Measurements from ENCODE around the gene NFIA. TPM values are rescaled to one million over a fixed set of nuclear protein-coding genes. Genes with fewer than 3 reads are reported as not detected.

Gene NFIA
- total RNA-seq, 1 donor from 2014 or later, result 1.5 TPM

DNA sequence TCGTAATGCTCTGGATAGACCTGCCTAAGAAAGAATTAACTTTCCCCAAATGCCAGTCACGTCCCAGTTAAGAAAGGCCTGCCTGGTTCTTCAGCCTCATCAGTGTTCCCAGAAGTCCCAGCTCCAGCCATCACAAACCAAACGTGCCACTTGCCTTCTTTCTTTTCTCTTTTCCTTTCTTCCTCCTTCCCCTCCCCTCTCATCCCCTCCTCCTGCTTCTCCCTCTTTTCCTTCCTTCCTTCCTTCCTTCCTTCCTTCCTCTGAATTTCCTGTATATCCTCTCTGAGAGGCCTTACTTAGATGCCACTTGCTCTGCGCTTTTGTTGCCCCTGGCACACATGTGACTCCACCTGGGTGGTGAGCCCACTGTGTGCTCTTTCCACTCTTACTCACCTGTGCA is 228.2 kb downstream of the NFIA start:
- Mint-ChIP-seq H3K36me3 (ENCODE audit: low read depth) (no peaks in the 10 kb centered on the region), H3K27ac (no peak overlapping the region), H3K4me1 (ENCODE audit: low read depth) (no peaks in the 10 kb centered on the region), H3K4me3 (ENCODE audit: low read depth) (no peak overlapping the region), H3K9me3 (no peaks in the 10 kb centered on the region), H3K27me3 (ENCODE audit: low read depth) (peaks cover 17% of the 10 kb centered on the region)
- no peak for DNase-seq (ENCODE audit: low spot score)
- intact Hi-C loops (cut with micrococcal nuclease), result no loop called here

DNA sequence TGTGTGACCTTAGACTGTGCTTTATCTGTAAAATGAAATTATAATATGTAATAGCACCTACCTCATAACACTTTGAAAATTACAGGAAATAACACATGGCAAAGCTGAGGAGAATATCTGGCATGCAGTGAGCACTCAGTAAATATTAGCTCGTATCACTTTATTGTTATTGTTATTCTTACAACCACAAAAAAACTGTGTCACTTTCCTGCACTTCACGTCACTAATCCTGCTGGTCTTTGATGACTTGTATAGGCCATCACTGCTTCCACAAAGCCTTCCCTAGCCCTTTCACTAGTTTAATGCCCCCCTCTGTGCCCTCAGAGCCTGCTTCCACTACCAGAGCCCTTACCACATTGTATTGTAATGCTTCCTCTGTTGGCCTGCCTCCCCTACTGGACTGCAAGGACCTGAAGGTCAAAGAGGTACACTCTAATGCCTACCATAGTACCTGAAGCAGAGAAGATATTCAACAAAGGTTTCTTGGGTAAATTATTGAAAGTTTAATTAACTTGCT is 231.6 kb downstream of the NFIA start:
- intact Hi-C loops (cut with micrococcal nuclease), result no loop called here
- no peak overlapping the region for H3K27ac Mint-ChIP-seq
- no peaks in the 10 kb centered on the region for H3K36me3 Mint-ChIP-seq (ENCODE audit: low read depth)
- H3K27me3 Mint-ChIP-seq (ENCODE audit: low read depth), result peaks cover 21% of the 10 kb centered on the region
- DNase-seq (ENCODE audit: low spot score), result no peak
- H3K4me3 Mint-ChIP-seq (ENCODE audit: low read depth), result no peak overlapping the region
- H3K4me1 Mint-ChIP-seq (ENCODE audit: low read depth), result peaks cover 5% of the 10 kb centered on the region
- H3K9me3 Mint-ChIP-seq, result no peaks in the 10 kb centered on the region

DNA sequence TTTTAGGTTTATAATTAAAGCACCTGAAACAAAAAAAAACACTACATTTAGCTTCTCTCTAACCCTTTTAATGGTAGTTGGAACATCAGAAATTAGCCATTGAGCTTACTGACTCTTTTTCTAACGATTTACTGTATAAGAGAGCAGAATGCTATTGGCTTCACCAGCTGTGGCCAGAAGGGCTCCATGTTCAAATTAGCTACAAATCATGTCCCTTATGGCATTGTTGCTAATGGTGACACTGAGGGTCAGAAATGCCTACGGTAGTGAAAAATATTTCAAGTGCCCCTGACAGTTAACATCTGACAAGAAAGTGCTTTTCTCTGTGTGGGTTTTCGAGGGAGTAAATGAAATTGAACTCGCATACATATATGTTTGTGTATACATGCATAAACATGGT is 232.7 kb downstream of the NFIA start:
- Mint-ChIP-seq H3K4me3 (ENCODE audit: low read depth) (no peak overlapping the region), H3K36me3 (ENCODE audit: low read depth) (no peaks in the 10 kb centered on the region), H3K27me3 (ENCODE audit: low read depth) (peaks cover 17% of the 10 kb centered on the region), H3K27ac (no peak overlapping the region), H3K4me1 (ENCODE audit: low read depth) (peaks cover 15% of the 10 kb centered on the region), H3K9me3 (no peaks in the 10 kb centered on the region)
- intact Hi-C loops (cut with micrococcal nuclease), result no loop called here
- no peak for DNase-seq (ENCODE audit: low spot score)

DNA sequence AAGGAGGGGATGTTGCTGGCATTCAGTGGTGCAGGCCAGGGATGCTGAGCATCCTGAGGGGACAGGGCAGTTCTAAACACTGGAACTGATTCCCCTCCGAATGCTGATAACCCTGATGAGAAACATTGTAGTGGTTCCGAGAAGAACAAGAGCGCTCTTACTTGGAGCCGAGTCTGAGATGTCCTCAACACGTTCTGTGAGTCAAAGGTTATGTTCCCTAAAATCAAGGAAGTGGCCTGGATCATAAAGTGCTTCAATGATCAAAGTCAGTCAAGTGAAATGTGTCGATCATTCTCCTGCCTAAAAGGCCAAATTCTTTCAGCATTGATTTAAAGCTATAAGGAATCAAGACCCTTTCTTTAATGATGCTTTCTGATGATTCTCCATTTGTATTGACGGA is 234.1 kb downstream of the NFIA start:
- Mint-ChIP-seq H3K36me3 (ENCODE audit: low read depth) (no peaks in the 10 kb centered on the region), H3K27me3 (ENCODE audit: low read depth) (peaks cover 21% of the 10 kb centered on the region), H3K9me3 (no peaks in the 10 kb centered on the region), H3K4me3 (ENCODE audit: low read depth) (no peak overlapping the region), H3K4me1 (ENCODE audit: low read depth) (peaks cover 21% of the 10 kb centered on the region), H3K27ac (no peak overlapping the region)
- DNase-seq (ENCODE audit: low spot score), result no peak
- intact Hi-C loops (cut with micrococcal nuclease), result no loop called here

DNA sequence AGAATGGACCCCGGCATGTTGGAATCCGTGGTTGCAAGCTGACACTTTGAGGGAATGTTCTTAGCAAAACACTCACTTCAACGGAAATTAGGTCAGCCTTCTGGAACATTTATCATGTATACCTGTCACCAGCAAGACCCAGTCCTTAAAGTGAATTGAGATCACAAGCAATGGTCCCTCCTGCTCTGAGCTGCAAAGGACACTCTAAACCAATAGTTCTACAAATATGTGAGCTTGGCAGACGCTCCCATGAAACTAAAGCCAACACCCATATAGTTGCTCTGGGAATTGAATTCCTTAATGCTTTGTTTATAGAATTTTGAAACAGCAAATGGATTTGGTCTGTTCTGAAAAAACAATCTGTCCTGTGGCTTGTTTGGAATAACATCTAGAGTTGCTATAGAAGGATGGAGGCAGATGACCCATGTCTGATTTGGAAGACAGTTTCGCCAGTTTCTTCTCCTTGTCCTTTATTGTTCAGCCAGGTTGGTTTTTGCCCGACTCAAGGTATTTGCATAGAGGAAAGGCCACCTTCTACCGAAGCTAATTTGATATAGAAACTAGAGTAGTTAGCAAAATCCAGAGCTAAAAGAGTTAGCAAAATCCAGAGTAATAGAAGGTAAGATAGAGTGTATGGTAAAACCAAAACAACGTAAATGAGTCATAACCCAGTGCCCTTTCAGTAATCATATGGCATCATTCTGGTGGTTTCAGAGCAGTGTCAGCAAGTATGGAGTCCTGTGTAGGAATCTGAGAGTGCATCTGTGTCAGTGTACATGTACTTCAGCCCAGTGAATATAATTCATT is 236.2 kb downstream of the NFIA start:
- Mint-ChIP-seq H3K4me1 (ENCODE audit: low read depth) (peaks cover 28% of the 10 kb centered on the region), H3K27me3 (ENCODE audit: low read depth) (peaks cover 17% of the 10 kb centered on the region), H3K9me3 (no peaks in the 10 kb centered on the region), H3K4me3 (ENCODE audit: low read depth) (peak overlapping the region; percentile 53), H3K27ac (peak overlapping the region; percentile 88), H3K36me3 (ENCODE audit: low read depth) (no peaks in the 10 kb centered on the region)
- DNase-seq (ENCODE audit: low spot score), result no peak
- intact Hi-C loops (cut with micrococcal nuclease), result loop anchor here (1.0 to 2.0 kb wide), 3 partner anchors 14 to 238 kb away; no protein-coding TSS in a partner anchor

DNA sequence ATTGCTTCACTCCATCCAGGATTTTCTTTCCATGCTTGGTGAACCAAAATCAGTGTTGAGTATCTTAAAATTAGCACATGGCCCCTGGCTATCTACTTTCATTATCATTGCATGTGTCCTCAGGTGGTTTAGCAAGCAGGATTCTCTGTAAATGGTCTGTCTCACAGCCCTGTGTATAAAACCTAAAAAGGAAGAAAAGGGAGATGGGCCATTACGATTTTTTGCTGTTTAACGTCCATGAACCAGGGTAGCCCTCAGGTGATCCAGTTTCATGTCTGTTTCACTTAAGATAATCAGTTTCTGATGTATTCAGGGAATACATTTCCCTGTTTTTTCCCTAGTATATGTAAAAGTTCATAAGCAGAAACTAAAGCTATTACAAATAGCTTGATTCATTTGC is 238.2 kb downstream of the NFIA start:
- intact Hi-C loops (cut with micrococcal nuclease), result no loop called here

DNA sequence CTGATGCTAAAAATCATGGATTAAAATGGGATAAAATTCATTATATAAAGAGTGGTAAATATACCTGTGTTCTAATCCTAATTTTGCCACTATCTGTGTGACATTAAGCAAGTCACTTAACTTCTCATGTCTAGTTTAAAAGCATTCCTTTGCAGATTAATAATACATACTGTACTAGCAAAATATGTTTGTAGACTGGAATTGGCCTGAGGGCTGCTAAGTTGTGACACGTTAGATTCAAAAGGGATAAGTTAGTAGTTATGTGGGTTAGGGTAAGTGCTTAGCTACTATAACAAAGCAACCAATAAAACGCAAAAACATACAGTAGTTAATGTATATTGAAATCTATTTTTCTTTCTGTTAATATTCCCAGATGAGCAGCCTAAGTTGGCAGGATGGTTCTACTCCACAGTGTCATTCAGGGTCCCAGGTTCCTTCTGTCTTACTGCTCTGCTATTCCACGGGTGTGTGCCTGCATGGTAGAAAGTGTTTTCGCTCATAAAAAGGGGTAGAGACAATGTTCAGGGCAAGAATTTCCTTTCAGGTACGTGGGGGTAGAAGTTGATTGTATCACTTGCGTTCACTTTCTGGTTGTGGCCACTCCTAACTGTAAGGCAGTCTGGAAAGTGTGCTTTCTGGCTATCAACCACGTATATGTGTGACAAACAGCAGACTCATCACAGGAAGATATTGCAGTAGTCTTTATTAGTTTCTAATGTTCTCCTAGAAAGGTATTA is 239.8 kb downstream of the NFIA start:
- Mint-ChIP-seq H3K9me3 (no peaks in the 10 kb centered on the region), H3K4me3 (ENCODE audit: low read depth) (no peak overlapping the region), H3K36me3 (ENCODE audit: low read depth) (no peaks in the 10 kb centered on the region), H3K27ac (no peak overlapping the region), H3K4me1 (ENCODE audit: low read depth) (peaks cover 37% of the 10 kb centered on the region), H3K27me3 (ENCODE audit: low read depth) (peaks cover 30% of the 10 kb centered on the region)
- intact Hi-C loops (cut with micrococcal nuclease), result no loop called here
- no peak for DNase-seq (ENCODE audit: low spot score)

More for the DNA sequence above, 238.2 kb downstream of the NFIA start:
- peaks cover 37% of the 10 kb centered on the region for H3K4me1 Mint-ChIP-seq (ENCODE audit: low read depth)
- no peaks in the 10 kb centered on the region for H3K9me3 Mint-ChIP-seq
- no peak for DNase-seq (ENCODE audit: low spot score)
- no peaks in the 10 kb centered on the region for H3K36me3 Mint-ChIP-seq (ENCODE audit: low read depth)
- peaks cover 30% of the 10 kb centered on the region for H3K27me3 Mint-ChIP-seq (ENCODE audit: low read depth)
- no peak overlapping the region for H3K4me3 Mint-ChIP-seq (ENCODE audit: low read depth)
- no peak overlapping the region for H3K27ac Mint-ChIP-seq

DNA sequence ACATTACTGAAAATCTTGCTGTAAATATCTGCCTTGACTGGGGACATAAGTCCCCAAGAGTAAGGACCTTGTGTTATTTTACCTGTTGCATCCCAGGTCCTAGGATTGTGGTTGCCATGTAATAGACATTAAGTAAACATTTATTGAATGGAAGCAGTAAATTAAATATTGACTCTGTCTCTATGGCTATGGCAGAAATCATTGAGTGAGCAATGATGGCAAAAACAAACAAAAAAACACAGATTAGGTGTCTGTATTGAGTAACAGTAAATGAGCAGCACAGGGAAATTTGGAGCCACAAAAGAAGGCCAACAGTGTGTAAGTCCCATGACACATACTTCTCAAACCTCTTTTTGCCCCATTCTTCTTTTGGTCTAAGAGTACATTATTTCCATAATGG is 240.4 kb downstream of the NFIA start:
- peaks cover 32% of the 10 kb centered on the region for H3K27me3 Mint-ChIP-seq (ENCODE audit: low read depth)
- H3K9me3 Mint-ChIP-seq, result no peaks in the 10 kb centered on the region
- intact Hi-C loops (cut with micrococcal nuclease), result loop anchor here (1.0 kb wide), 1 partner anchor 10 kb away; no protein-coding TSS in a partner anchor
- H3K4me1 Mint-ChIP-seq (ENCODE audit: low read depth), result peaks cover 37% of the 10 kb centered on the region
- H3K36me3 Mint-ChIP-seq (ENCODE audit: low read depth), result no peaks in the 10 kb centered on the region
- no peak overlapping the region for H3K4me3 Mint-ChIP-seq (ENCODE audit: low read depth)
- DNase-seq (ENCODE audit: low spot score), result no peak
- H3K27ac Mint-ChIP-seq, result peak overlapping the region; percentile 50

DNA sequence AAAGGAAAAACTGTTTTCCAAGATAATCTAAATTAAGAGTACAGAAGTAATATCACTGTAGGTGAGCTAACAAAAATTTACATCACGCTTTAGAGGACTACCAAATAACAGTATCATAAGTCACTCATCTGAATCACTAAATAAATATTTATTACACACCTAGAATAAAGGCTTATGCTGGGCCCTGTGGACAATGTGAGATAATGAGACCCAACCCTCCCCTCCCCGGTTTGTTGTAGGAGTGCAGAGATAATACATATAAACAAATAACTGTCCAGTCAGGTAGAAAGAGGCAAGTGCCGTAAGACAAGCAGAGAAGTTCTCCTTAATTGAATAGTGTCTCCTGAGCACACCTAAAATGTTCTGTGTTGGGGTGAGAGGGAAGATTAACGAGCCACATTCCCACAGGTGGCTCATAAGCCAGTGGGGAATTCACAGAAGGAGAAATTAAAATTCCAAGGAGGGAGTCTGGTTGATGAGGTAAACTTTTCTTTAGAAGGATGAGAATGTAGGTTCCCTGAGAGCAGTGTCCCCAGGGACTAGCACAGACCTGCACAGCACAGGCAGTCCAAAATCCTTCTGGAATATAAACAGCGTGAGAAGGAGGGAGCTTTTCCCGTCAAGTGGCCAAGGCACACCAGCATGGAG is 241.4 kb downstream of the NFIA start:
- intact Hi-C loops (cut with micrococcal nuclease), result loop anchor here (1.0 kb wide), 1 partner anchor 8 kb away; no protein-coding TSS in a partner anchor
- Mint-ChIP-seq H3K27ac (peak overlapping the region; percentile 1), H3K4me3 (ENCODE audit: low read depth) (no peak overlapping the region), H3K36me3 (ENCODE audit: low read depth) (no peaks in the 10 kb centered on the region), H3K27me3 (ENCODE audit: low read depth) (peaks cover 32% of the 10 kb centered on the region), H3K9me3 (no peaks in the 10 kb centered on the region), H3K4me1 (ENCODE audit: low read depth) (peaks cover 34% of the 10 kb centered on the region)
- DNase-seq (ENCODE audit: low spot score), result no peak

DNA sequence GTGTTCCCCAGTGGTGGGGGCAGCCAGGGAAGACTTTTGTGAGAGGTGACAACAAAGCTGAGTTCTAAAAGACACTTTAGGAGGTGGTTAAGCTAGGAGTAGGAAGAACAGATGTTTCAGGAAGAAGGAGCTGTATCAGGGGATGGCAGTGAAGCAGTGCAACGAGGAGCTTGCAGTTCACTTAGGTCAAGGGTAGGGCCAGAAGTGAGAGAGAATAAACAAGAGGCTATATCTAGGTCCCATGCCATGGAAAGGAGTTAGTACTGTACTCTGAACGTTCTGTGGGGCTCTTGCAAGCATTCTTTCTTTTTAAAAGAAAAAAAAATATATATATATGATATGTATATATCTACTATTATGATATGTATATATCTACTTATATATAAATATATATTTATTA is 244.4 kb downstream of the NFIA start:
- intact Hi-C loops (cut with micrococcal nuclease), result no loop called here
- H3K27me3 Mint-ChIP-seq (ENCODE audit: low read depth), result peaks cover 40% of the 10 kb centered on the region
- H3K36me3 Mint-ChIP-seq (ENCODE audit: low read depth), result no peaks in the 10 kb centered on the region
- H3K9me3 Mint-ChIP-seq, result no peaks in the 10 kb centered on the region
- no peak overlapping the region for H3K27ac Mint-ChIP-seq
- no peak for DNase-seq (ENCODE audit: low spot score)
- no peak overlapping the region for H3K4me3 Mint-ChIP-seq (ENCODE audit: low read depth)
- peaks cover 19% of the 10 kb centered on the region for H3K4me1 Mint-ChIP-seq (ENCODE audit: low read depth)

DNA sequence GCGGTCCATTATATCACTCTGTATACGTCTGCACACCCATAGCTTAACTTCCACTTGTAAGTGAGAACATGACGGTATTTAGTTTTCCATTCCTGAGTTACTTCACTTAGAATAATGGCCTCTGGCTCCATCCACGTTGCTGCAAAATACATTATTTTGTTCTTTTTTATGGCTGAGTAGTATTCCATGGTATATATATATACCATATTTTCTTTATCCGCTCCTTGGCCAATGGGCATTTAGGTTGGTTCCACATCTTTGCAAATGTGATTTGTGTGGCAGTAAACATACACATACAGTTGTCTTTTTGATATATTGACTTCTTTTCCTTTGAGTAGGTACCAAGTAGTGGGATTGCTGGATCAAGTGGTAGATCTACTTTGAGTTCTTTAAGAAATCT is 245.1 kb downstream of the NFIA start:
- Mint-ChIP-seq H3K4me3 (ENCODE audit: low read depth) (no peak overlapping the region), H3K9me3 (no peaks in the 10 kb centered on the region), H3K36me3 (ENCODE audit: low read depth) (no peaks in the 10 kb centered on the region), H3K27me3 (ENCODE audit: low read depth) (peaks cover 40% of the 10 kb centered on the region), H3K4me1 (ENCODE audit: low read depth) (peaks cover 24% of the 10 kb centered on the region), H3K27ac (no peak overlapping the region)
- intact Hi-C loops (cut with micrococcal nuclease), result no loop called here
- DNase-seq (ENCODE audit: low spot score), result no peak

DNA sequence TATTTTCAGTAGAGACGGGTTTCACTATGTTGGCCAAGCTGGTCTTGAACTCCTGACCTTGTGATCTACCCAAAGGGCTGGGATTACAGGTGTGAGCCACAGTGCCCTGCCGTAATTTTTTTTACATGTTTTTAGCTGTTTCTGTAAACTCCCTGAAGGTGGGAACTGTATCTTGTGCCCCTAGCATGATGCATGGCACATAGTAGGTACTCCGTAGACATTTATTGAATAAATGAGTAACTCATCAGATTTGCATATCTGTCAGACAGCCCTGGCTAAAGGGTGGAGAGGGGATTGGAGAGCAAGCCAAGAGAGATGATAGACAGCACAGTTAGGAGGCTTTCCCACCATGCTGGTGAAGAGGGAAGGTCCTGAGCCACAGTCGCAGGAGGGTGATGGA is 247.2 kb downstream of the NFIA start:
- peaks cover 37% of the 10 kb centered on the region for H3K27me3 Mint-ChIP-seq (ENCODE audit: low read depth)
- H3K27ac Mint-ChIP-seq, result no peak overlapping the region
- peaks cover 25% of the 10 kb centered on the region for H3K4me1 Mint-ChIP-seq (ENCODE audit: low read depth)
- DNase-seq (ENCODE audit: low spot score), result no peak
- H3K4me3 Mint-ChIP-seq (ENCODE audit: low read depth), result no peak overlapping the region
- H3K36me3 Mint-ChIP-seq (ENCODE audit: low read depth), result no peaks in the 10 kb centered on the region
- intact Hi-C loops (cut with micrococcal nuclease), result no loop called here
- no peaks in the 10 kb centered on the region for H3K9me3 Mint-ChIP-seq

Data from activated T-helper 2 cell treated with anti-CD3 and anti-CD28 coated beads, Interferon-gamma antibody, Interleukin-2, Interleukin-4, amounts not matched to agents 10 μg/mL and 5 μg/mL and 100 μg/mL, durations not matched to agents 14 hours and 24 hours and 36 hours (primary cell).